SK-N-SH (cell line): Measurements from ENCODE around the gene ANKRD49. TPM values are rescaled to one million over a fixed set of nuclear protein-coding genes. Genes with fewer than 3 reads are reported as not detected.

Experiments
- CTCF ChIA-PET: fragments of 300-600, 350-600 bp; formaldehyde crosslinking; extraction: SDS; loops from one replicate; lab custom pipeline; 2021; lab: Yijun Ruan, JAX
- POLR2A ChIA-PET: fragments of 350-600 bp; sonication (Branson Sonifier 250); formaldehyde crosslinking; extraction: SDS; loops from one replicate; lab custom pipeline; 2020; ENCODE audit warnings: antibody characterized with exemption, inconsistent platforms; lab: Yijun Ruan, JAX
- DNase-seq: peaks from one replicate; pipeline ENCODE4 v3.0.0; 2012
- H2AFZ ChIP-seq: fragments of 200-600 bp; sonication (generic); 2 replicates; pipeline ENCODE4 v1.8.1; 2016; ENCODE audit warnings: antibody characterized with exemption, mild to moderate bottlenecking, low read depth
- H3F3A ChIP-seq: fragments of 200-600 bp; sonication (generic); replicated peaks from 2 replicates; pipeline ENCODE3; 2016; ENCODE audit warnings: antibody characterized with exemption, mild to moderate bottlenecking; ENCODE audit not compliant: insufficient read depth
- H3K27ac ChIP-seq, 2 experiments: fragments of 200-500 bp in 1 of 2; fragments of 200-600 bp in 1 of 2; sonication (Bioruptor generic) in 1 of 2; sonication (generic), shearing (Covaris generic) in 1 of 2; 2 replicates each; pipeline versions ENCODE4 v1.5.1 to v1.6.1; 2014 to 2016; ENCODE audit warnings: low read depth in 2 of 2, inconsistent platforms in 1 of 2, low read length in 1 of 2, mild to moderate bottlenecking in 1 of 2, mixed read lengths in 1 of 2
- H3K27me3 ChIP-seq: fragments of 200-600 bp; sonication (generic), shearing (Covaris generic); 2 replicates; pipeline ENCODE4 v1.6.1; 2016; ENCODE audit warnings: mixed run types; ENCODE audit not compliant: insufficient read depth
- H3K36me3 ChIP-seq, 2 experiments: fragments of 200-500 bp in 1 of 2; fragments of 200-600 bp in 1 of 2; sonication (Bioruptor generic) in 1 of 2; sonication (generic) in 1 of 2; replicated peaks in 1 of 2; 2 replicates each; pipeline versions ENCODE3 to v1.5.1; 2014 to 2016; ENCODE audit warnings: low read length in 1 of 2, mild to moderate bottlenecking in 1 of 2; ENCODE audit not compliant: insufficient read depth in 2 of 2, control insufficient read depth in 1 of 2
- H3K4me1 ChIP-seq, 2 experiments: fragments of 200-500 bp in 1 of 2; fragments of 200-600 bp in 1 of 2; sonication (Bioruptor generic) in 1 of 2; sonication (generic), shearing (Covaris generic) in 1 of 2; 2 replicates each; pipeline versions ENCODE4 v1.5.1 to v1.6.1; 2014 to 2016; ENCODE audit warnings: low read depth in 1 of 2, low read length in 1 of 2, mixed run types in 1 of 2; ENCODE audit not compliant: insufficient read depth in 2 of 2, control insufficient read depth in 1 of 2
- H3K4me2 ChIP-seq: fragments of 200-600 bp; sonication (generic), shearing (Covaris generic); 2 replicates; pipeline ENCODE4 v1.6.1; 2017; ENCODE audit warnings: mixed run types
- H3K4me3 ChIP-seq, 2 experiments: fragments of 200-500 bp in 1 of 2; fragments of 200-600 bp in 1 of 2; sonication (Bioruptor generic) in 1 of 2; sonication (generic), shearing (Covaris generic) in 1 of 2; 2 replicates each; pipeline versions ENCODE4 v1.5.1 to v1.8.1; 2014 to 2016; ENCODE audit warnings: low read depth in 2 of 2, inconsistent platforms in 1 of 2, low read length in 1 of 2, mild to moderate bottlenecking in 1 of 2, mixed read lengths in 1 of 2, moderate library complexity in 1 of 2
- H3K79me2 ChIP-seq: fragments of 200-600 bp; sonication (generic); 2 replicates; pipeline ENCODE4 v1.8.1; 2017; ENCODE audit warnings: mild to moderate bottlenecking; ENCODE audit not compliant: insufficient read depth
- H3K9ac ChIP-seq: fragments of 200-600 bp; sonication (generic); 2 replicates; pipeline ENCODE4 v1.6.1; 2017; ENCODE audit warnings: mixed run types
- H3K9me2 ChIP-seq: fragments of 200-600 bp; sonication (generic); 2 replicates; pipeline ENCODE4 v1.6.1; 2017; ENCODE audit warnings: mixed run types
- H3K9me3 ChIP-seq: fragments of 200-600 bp; sonication (generic); 2 replicates; pipeline ENCODE4 v1.6.1; 2017; ENCODE audit warnings: mixed run types, mild to moderate bottlenecking, moderate library complexity
- H4K20me1 ChIP-seq: fragments of 200-600 bp; sonication (generic); 2 replicates; pipeline ENCODE4 v1.6.1; 2017; ENCODE audit warnings: mild to moderate bottlenecking, mixed run types; ENCODE audit not compliant: insufficient read depth
- EP300 ChIP-seq, 2 experiments: IDR thresholded peaks; 2 replicates each; pipeline versions ENCODE4 v1.4.0 to v1.6.1; 2012; ENCODE audit warnings: borderline replicate concordance in 1 of 2, low read depth in 1 of 2, low read length in 1 of 2
- EZH2phosphoT487 ChIP-seq: fragments of 200-600 bp; sonication (generic); IDR thresholded peaks from 2 replicates; pipeline ENCODE4 v1.6.1; 2017; ENCODE audit warnings: low read depth, mixed run types, mild to moderate bottlenecking, antibody characterized with exemption, moderate library complexity, borderline replicate concordance
- FOXJ3 ChIP-seq: sonication (generic); formaldehyde crosslinking; IDR thresholded peaks from 2 replicates; pipeline ENCODE4 v1.5.1; 2020; ENCODE audit warnings: mild to moderate bottlenecking, missing genetic modification reagents
- GABPA ChIP-seq: IDR thresholded peaks from 2 replicates; pipeline ENCODE4 v1.4.0; 2012; ENCODE audit warnings: low read depth, mild to moderate bottlenecking
- REST ChIP-seq: IDR thresholded peaks from 2 replicates; pipeline ENCODE4 v1.6.1; 2012; ENCODE audit warnings: mild to moderate bottlenecking, low read depth, low read length, moderate library complexity
- SMC3 ChIP-seq: IDR thresholded peaks from 2 replicates; pipeline ENCODE4 v1.6.1; 2012; ENCODE audit warnings: low read depth, low read length, improper control_type of control experiment
- USF1 ChIP-seq: IDR thresholded peaks from 2 replicates; pipeline ENCODE4 v1.4.0; 2012; ENCODE audit warnings: low read depth, borderline replicate concordance
- WGBS: methylation state at CpG from one replicate; pipeline ENCODE4 v1.1.6; 2017; ENCODE audit warnings: low lambda C conversion rate; 5-methylcytosine and 5-hydroxymethylcytosine counted together
- polyA plus RNA-seq, 3 experiments: library from polyadenylated mRNA; depleted of rRNA; stranded (reverse); fragments of >200 nt; gene quantifications; 2 replicates each; pipeline ENCODE4 v1.2.3, GENCODE V29; 2012

Gene ANKRD49
- polyA plus RNA-seq, 1 of the 3 experiments (the other 2 are of a cell fraction): 4.9 TPM

GRCh38 chr11:94457118-94458029 lies 36.4 kb upstream of the ANKRD49 start:
- H3K79me2 ChIP-seq: no peaks in the 10 kb centered on the region
- no peaks in the 10 kb centered on the region for H3K27me3 ChIP-seq
- H3K9ac ChIP-seq: no peak overlapping the region
- H3K9me3 ChIP-seq: no peaks in the 10 kb centered on the region
- H3K4me1 ChIP-seq: no peaks in the 10 kb centered on the region
- DNase-seq: no peak
- no peak overlapping the region for H2AFZ ChIP-seq
- H3K27ac ChIP-seq: no peak overlapping the region
- 67% methylated on average over 4 of the region's 4 CpGs for WGBS
- no peaks in the 10 kb centered on the region for H3K9me2 ChIP-seq
- ChIA-PET POLR2A (no interaction called here), CTCF (no interaction called here)
- H4K20me1 ChIP-seq: no peaks in the 10 kb centered on the region
- no peaks in the 10 kb centered on the region for H3F3A ChIP-seq
- H3K4me2 ChIP-seq: no peak overlapping the region
- TF ChIP-seq EZH2phosphoT487 (no peak), SMC3 (no peak)
- peaks cover 26 to 33% of the 10 kb centered on the region in 2 experiments for H3K36me3 ChIP-seq
- H3K4me3 ChIP-seq: no peak overlapping the region

- Histone ChIP-seq H3K4me2 (no peak overlapping the region), H4K20me1 (no peaks in the 10 kb centered on the region), H3K27me3 (no peaks in the 10 kb centered on the region), H3K36me3 (peaks cover 15 to 33% of the 10 kb centered on the region in 2 experiments), H3K4me3 (no peak overlapping the region), H2AFZ (no peak overlapping the region), H3K9me3 (no peaks in the 10 kb centered on the region), H3K9me2 (no peaks in the 10 kb centered on the region), H3K27ac (no peak overlapping the region), H3K9ac (no peak overlapping the region), H3K79me2 (no peaks in the 10 kb centered on the region), H3K4me1 (no peaks in the 10 kb centered on the region), H3F3A (no peaks in the 10 kb centered on the region)
- 94% methylated on average over 2 of the region's 2 CpGs for WGBS
- CTCF ChIA-PET: interaction anchor here (1.2 kb wide), 1 partner anchor 564 kb away, joined by 4 read pairs; no protein-coding TSS in a partner anchor
- TF ChIP-seq REST (no peak), USF1 (no peak), EP300 (IDR thresholded peaks at IDR 0.05; ENCODE audit: borderline replicate concordance in 1 of 2, low read depth in 1 of 2, low read length in 1 of 2) (no peak), FOXJ3 (no peak), EZH2phosphoT487 (no peak), SMC3 (no peak), GABPA (no peak)
- POLR2A ChIA-PET: no interaction called here
- DNase-seq: no peak
Measured at GRCh38 chr11:94459576-94459975, 34.2 kb upstream of the ANKRD49 start.
